Prostate gland (tissue), 2 donors: Measurements from ENCODE around the gene MUC2.

Experiments
- CTCF ChIP-seq, 4 experiments: fragments of 200-600 bp in 2 of 4; fragments of 450-650 bp in 2 of 4; sonication (generic) in 2 of 4; IDR thresholded peaks; 1 replicate in 3 of 4; 2 replicates in 1 of 4; pipeline ENCODE4 v1.5.1; 2016 to 2019; ENCODE audit warnings: antibody characterized with exemption in 4 of 4, mild to moderate bottlenecking in 2 of 4, moderate library complexity in 2 of 4
- POLR2A ChIP-seq: fragments of 450-650 bp; IDR thresholded peaks from one replicate; pipeline ENCODE4 v1.6.1; 2016; ENCODE audit warnings: antibody characterized with exemption, mild to moderate bottlenecking
- POLR2AphosphoS5 ChIP-seq: sonication (generic); formaldehyde crosslinking; IDR thresholded peaks from one replicate; pipeline ENCODE4 v1.6.1; 2017; ENCODE audit warnings: antibody characterized with exemption

GRCh38 chr11:1049071-1049405 lies 25.6 kb upstream of the MUC2 start:
- no peak for TF ChIP-seq CTCF (IDR thresholded peaks at IDR 0.05)
- TF ChIP-seq POLR2A = no peak
- TF ChIP-seq POLR2AphosphoS5 = no peak
